Suprapubic skin (tissue), 3 donors: Measurements from ENCODE around the gene HYAL3.

ENCODE experiments used
- POLR2AphosphoS5 ChIP-seq, 3 donors: sonication (generic); formaldehyde crosslinking; IDR thresholded peaks; one replicate each; pipeline ENCODE4 v1.6.1; 2017; ENCODE audit warnings: antibody characterized with exemption in 3 of 3
- TF ChIP-seq, protein P1 (sequence below), 2 donors: fragments of 200-600 bp in 1 of 2; fragments of 450-650 bp in 1 of 2; sonication (generic) in 1 of 2; IDR thresholded peaks; one replicate each; pipeline ENCODE4 v1.5.1; 2016 to 2019; ENCODE audit warnings: antibody characterized with exemption in 2 of 2, mild to moderate bottlenecking in 1 of 2, moderate library complexity in 1 of 2

DNA sequence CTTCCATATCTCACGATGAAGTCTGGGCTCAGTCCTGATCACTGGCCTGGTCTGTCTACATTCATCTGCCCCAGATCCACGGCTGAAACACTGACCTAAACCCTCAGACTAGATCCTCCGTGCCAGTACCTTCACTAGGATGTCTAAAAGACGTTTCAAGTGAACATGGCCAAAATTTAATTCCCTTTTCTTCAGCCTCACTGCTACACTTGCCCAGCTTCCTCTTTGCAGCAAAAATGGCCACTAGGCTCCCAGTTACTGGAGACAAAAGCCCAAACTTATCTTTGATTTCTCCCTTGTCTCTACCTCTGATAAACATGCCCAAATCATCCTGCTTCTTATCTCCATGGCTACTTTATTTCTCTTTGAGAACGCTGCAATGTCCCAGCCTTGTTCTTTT, 39.8 kb upstream of the HYAL3 start:
- TF ChIP-seq, protein P1, sequence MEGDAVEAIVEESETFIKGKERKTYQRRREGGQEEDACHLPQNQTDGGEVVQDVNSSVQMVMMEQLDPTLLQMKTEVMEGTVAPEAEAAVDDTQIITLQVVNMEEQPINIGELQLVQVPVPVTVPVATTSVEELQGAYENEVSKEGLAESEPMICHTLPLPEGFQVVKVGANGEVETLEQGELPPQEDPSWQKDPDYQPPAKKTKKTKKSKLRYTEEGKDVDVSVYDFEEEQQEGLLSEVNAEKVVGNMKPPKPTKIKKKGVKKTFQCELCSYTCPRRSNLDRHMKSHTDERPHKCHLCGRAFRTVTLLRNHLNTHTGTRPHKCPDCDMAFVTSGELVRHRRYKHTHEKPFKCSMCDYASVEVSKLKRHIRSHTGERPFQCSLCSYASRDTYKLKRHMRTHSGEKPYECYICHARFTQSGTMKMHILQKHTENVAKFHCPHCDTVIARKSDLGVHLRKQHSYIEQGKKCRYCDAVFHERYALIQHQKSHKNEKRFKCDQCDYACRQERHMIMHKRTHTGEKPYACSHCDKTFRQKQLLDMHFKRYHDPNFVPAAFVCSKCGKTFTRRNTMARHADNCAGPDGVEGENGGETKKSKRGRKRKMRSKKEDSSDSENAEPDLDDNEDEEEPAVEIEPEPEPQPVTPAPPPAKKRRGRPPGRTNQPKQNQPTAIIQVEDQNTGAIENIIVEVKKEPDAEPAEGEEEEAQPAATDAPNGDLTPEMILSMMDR (IDR thresholded peaks at IDR 0.05): no peak
- TF ChIP-seq POLR2AphosphoS5 (IDR thresholded peaks at IDR 0.05): no peak
